Sigmoid colon (tissue), 7 donors: ENCODE measurements around the gene HIVEP3. TPM values are rescaled to one million over a fixed set of nuclear protein-coding genes. Genes with fewer than 3 reads are reported as not detected.

ENCODE experiments used
- DNase-seq: peaks from one replicate; pipeline ENCODE4 v3.0.0-alpha.2; 2019
- H3K27ac ChIP-seq, 4 donors: fragments of 200-600 bp; sonication (generic); one replicate each; pipeline ENCODE4 v1.5.1; 2016 to 2019; ENCODE audit warnings: mild to moderate bottlenecking in 1 of 4
- H3K27me3 ChIP-seq, 3 donors: fragments of 200-600 bp; sonication (generic); one replicate each; pipeline ENCODE4 v1.5.1; 2019; ENCODE audit warnings: mild to moderate bottlenecking in 1 of 3
- H3K36me3 ChIP-seq, 4 donors: fragments of 200-600 bp; sonication (generic); one replicate each; pipeline ENCODE4 v1.5.1; 2016 to 2019
- H3K4me1 ChIP-seq, 4 donors: fragments of 200-600 bp; sonication (generic); one replicate each; pipeline ENCODE4 v1.5.1; 2017 to 2019
- H3K4me3 ChIP-seq, 4 donors: fragments of 200-600 bp; sonication (generic); one replicate each; pipeline ENCODE4 v1.5.1; 2017 to 2019; ENCODE audit warnings: mild to moderate bottlenecking in 2 of 4, moderate library complexity in 1 of 4
- H3K9me3 ChIP-seq, 4 donors: fragments of 200-600 bp in 3 of 4; sonication (generic) in 3 of 4; one replicate each; pipeline versions ENCODE4 v1.5.1 to v1.6.1; 2013 to 2019
- CTCF ChIP-seq, 4 experiments: fragments of 450-650 bp in 3 of 4; fragments of 200-600 bp in 1 of 4; IDR thresholded peaks; one replicate each; pipeline ENCODE4 v1.5.1; 2016 to 2019; ENCODE audit warnings: antibody characterized with exemption in 4 of 4, mild to moderate bottlenecking in 3 of 4, moderate library complexity in 2 of 4
- EP300 ChIP-seq, 4 donors: sonication (generic); formaldehyde crosslinking; IDR thresholded peaks; one replicate each; pipeline ENCODE4 v1.6.1; 2017; ENCODE audit warnings: antibody characterized with exemption in 4 of 4
- POLR2A ChIP-seq, 2 donors: fragments of 450-650 bp; IDR thresholded peaks; one replicate each; pipeline ENCODE4 v1.6.1; 2016; ENCODE audit warnings: antibody characterized with exemption in 2 of 2, mild to moderate bottlenecking in 2 of 2, moderate library complexity in 2 of 2
- POLR2AphosphoS5 ChIP-seq, 4 donors: sonication (generic); formaldehyde crosslinking; IDR thresholded peaks; one replicate each; pipeline ENCODE4 v1.6.1; 2017; ENCODE audit warnings: antibody characterized with exemption in 4 of 4
- WGBS, 2 donors: extraction: QIAGEN DNeasy Blood & Tissue Kit; methylation state at CpG; one replicate each; pipeline ENCODE4 v1.1.7; 2013; 5-methylcytosine and 5-hydroxymethylcytosine counted together
- intact Hi-C: fragments of 100-400 bp; cut with DNase I; formaldehyde crosslinking; loops from one replicate; pipeline ENCODE4 v1.15.1; 2023
- polyA plus RNA-seq, 3 donors: library from polyadenylated mRNA; stranded (reverse); fragments of 200-250 nt; gene quantifications; one replicate each; pipeline ENCODE4 v1.2.3, GENCODE V29; 2013
- total RNA-seq, 4 donors: library from RNA; depleted of rRNA; stranded (reverse); fragments of >200 nt; gene quantifications; one replicate each; pipeline ENCODE4 v1.1.0, GENCODE V29; 2016
- donor health status: healthy with polysubstance abuse.
- donor health status: Bipolar disorder and iron deficiency.
- donor health status: healthy.

Gene HIVEP3
- total and polyA plus RNA-seq, 7 donors, result 1.4 to 7.8 (median 3.2) TPM

GRCh38 chr1:41700986-41701535 lies 217.7 kb downstream of the HIVEP3 start:
- intact Hi-C loops, result no loop called here
- WGBS, 2 donors, result 83 to 85% methylated on average over 6 of the region's 6 CpGs
- H3K36me3 ChIP-seq, result no peaks in the 10 kb centered on the region
- no peak overlapping the region for H3K27ac ChIP-seq
- H3K4me3 ChIP-seq, result no peak overlapping the region
- H3K4me1 ChIP-seq, result no peaks in the 10 kb centered on the region
- H3K9me3 ChIP-seq, result no peaks in the 10 kb centered on the region
- TF ChIP-seq POLR2A (IDR thresholded peaks at IDR 0.05) (no peak), POLR2AphosphoS5 (IDR thresholded peaks at IDR 0.05) (no peak), EP300 (IDR thresholded peaks at IDR 0.05) (no peak), CTCF (IDR thresholded peaks at IDR 0.05) (no peak)
- DNase-seq, result no peak
- H3K27me3 ChIP-seq, result no peaks in the 10 kb centered on the region

GRCh38 chr1:41700581-41700980 lies 218.1 kb downstream of the HIVEP3 start:
- Histone ChIP-seq H3K36me3 (no peaks in the 10 kb centered on the region), H3K9me3 (no peaks in the 10 kb centered on the region), H3K4me1 (no peaks in the 10 kb centered on the region), H3K27ac (no peak overlapping the region), H3K4me3 (no peak overlapping the region), H3K27me3 (no peaks in the 10 kb centered on the region)
- intact Hi-C loops, result no loop called here
- no peak for DNase-seq
- WGBS, 2 donors, result 86 to 91% methylated on average over 5 of the region's 5 CpGs
- TF ChIP-seq CTCF (IDR thresholded peaks at IDR 0.05) (no peak), EP300 (IDR thresholded peaks at IDR 0.05) (no peak), POLR2AphosphoS5 (IDR thresholded peaks at IDR 0.05) (no peak), POLR2A (IDR thresholded peaks at IDR 0.05) (no peak)

GRCh38 chr1:41699861-41700248 lies 218.9 kb downstream of the HIVEP3 start:
- Histone ChIP-seq H3K4me3 (no peak overlapping the region), H3K36me3 (no peaks in the 10 kb centered on the region), H3K27ac (no peak overlapping the region), H3K27me3 (no peaks in the 10 kb centered on the region), H3K4me1 (no peaks in the 10 kb centered on the region), H3K9me3 (no peaks in the 10 kb centered on the region)
- intact Hi-C loops, result no loop called here
- DNase-seq, result no peak
- no peak for TF ChIP-seq CTCF (IDR thresholded peaks at IDR 0.05)
- no peak for TF ChIP-seq POLR2A (IDR thresholded peaks at IDR 0.05)
- no peak for TF ChIP-seq POLR2AphosphoS5 (IDR thresholded peaks at IDR 0.05)
- no peak for TF ChIP-seq EP300 (IDR thresholded peaks at IDR 0.05)
- 96 to 97% methylated on average over 6 of the region's 6 CpGs for WGBS, 2 donors

- Histone ChIP-seq H3K27ac (no peak overlapping the region), H3K36me3 (no peaks in the 10 kb centered on the region), H3K27me3 (no peaks in the 10 kb centered on the region), H3K9me3 (no peaks in the 10 kb centered on the region), H3K4me1 (no peaks in the 10 kb centered on the region), H3K4me3 (no peak overlapping the region)
- intact Hi-C loops, result no loop called here
- 89 to 90% methylated on average over 19 of the region's 19 CpGs for WGBS, 2 donors
- TF ChIP-seq EP300 (IDR thresholded peaks at IDR 0.05), result no peak
- TF ChIP-seq POLR2A (IDR thresholded peaks at IDR 0.05), result no peak
- no peak for TF ChIP-seq POLR2AphosphoS5 (IDR thresholded peaks at IDR 0.05)
- TF ChIP-seq CTCF (IDR thresholded peaks at IDR 0.05), result no peak
- no peak for DNase-seq
Observed at GRCh38 chr1:41698916-41699860, 219.5 kb downstream of the HIVEP3 start.
